IgD-negative memory B cell (primary cell): Measurements from ENCODE around the gene KRTAP5-2. TPM values are rescaled to one million over a fixed set of nuclear protein-coding genes. Genes with fewer than 3 reads are reported as not detected.

ENCODE experiments used
- H3K27ac Mint-ChIP-seq, 3 donors: one replicate each; pipeline ENCODE4 v1.8.0; 2020 to 2022; ENCODE audit warnings: mild to moderate bottlenecking in 3 of 3, mixed read lengths in 3 of 3, moderate library complexity in 1 of 3
- H3K27me3 Mint-ChIP-seq: one replicate; pipeline ENCODE4 v1.8.0; 2021; ENCODE audit warnings: mixed read lengths
- H3K36me3 Mint-ChIP-seq: one replicate; pipeline ENCODE4 v1.8.0; 2020; ENCODE audit warnings: mild to moderate bottlenecking, mixed read lengths
- H3K4me1 Mint-ChIP-seq, 3 donors: one replicate each; pipeline ENCODE4 v1.8.0; 2020 to 2022; ENCODE audit warnings: mixed read lengths in 3 of 3, mild to moderate bottlenecking in 1 of 3
- H3K4me3 Mint-ChIP-seq, 4 donors: one replicate each; pipeline ENCODE4 v1.8.0; 2020 to 2022; ENCODE audit warnings: mild to moderate bottlenecking in 4 of 4, mixed read lengths in 4 of 4, moderate library complexity in 3 of 4
- H3K9me3 Mint-ChIP-seq, 3 donors: one replicate each; pipeline ENCODE4 v1.8.0; 2020 to 2021; ENCODE audit warnings: mixed read lengths in 3 of 3, mild to moderate bottlenecking in 1 of 3
- polyA plus RNA-seq: library from polyadenylated mRNA; unstranded; fragments of 300-500 nt; fragmentation: Illumina TruSeq; gene quantifications from one replicate; pipeline ENCODE4 v1.2.3, GENCODE V29; 2021

Gene KRTAP5-2
- polyA plus RNA-seq, 1 donor from 2014 or later: not detected

DNA sequence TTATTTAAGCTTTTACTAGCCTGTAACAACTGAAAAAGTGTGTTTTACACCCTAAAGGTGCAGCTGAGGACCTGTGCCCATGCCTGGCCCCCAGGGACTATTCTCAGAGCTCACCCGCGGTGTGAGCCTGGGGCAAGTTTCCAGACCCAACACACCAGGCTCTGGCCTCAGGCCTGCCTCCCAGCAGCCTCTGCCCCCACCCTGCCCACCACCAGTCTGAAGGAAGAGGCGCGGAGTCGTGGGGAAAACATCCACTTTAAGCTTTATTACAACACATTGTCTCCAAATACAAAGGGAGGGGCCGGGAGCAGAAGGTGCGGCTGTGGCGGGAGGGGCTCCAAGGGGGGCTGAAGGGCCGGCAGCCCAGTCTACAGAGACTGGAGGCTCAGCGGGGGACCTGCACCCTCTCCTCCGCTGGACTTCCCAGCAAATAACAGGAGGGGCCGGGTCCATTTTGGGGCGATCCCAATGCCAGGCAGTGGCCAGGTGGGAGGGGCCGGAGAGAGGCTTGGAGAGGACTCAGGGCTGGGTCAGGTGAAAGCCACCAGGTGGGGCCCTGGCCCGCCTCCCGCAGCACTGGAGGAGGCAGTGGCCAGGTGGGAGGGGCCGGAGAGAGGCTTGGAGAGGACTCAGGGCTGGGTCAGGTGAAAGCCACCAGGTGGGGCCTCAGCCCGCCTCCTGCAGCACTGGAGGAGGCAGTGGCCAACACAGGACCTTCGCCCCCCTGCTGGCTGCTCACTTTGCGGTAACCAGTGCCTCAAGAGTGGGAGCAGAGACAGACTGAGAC, 44.1 kb downstream of the KRTAP5-2 start:
- Mint-ChIP-seq H3K4me3 (no peak overlapping the region), H3K36me3 (peaks cover 2% of the 10 kb centered on the region), H3K4me1 (peaks cover 0 to 2% (median 0%) of the 10 kb centered on the region in 3 donors), H3K27ac (peak overlapping the region in 2 of 3 donors; percentile 23 to 51), H3K9me3 (no peaks in the 10 kb centered on the region), H3K27me3 (peaks cover 17% of the 10 kb centered on the region)

DNA sequence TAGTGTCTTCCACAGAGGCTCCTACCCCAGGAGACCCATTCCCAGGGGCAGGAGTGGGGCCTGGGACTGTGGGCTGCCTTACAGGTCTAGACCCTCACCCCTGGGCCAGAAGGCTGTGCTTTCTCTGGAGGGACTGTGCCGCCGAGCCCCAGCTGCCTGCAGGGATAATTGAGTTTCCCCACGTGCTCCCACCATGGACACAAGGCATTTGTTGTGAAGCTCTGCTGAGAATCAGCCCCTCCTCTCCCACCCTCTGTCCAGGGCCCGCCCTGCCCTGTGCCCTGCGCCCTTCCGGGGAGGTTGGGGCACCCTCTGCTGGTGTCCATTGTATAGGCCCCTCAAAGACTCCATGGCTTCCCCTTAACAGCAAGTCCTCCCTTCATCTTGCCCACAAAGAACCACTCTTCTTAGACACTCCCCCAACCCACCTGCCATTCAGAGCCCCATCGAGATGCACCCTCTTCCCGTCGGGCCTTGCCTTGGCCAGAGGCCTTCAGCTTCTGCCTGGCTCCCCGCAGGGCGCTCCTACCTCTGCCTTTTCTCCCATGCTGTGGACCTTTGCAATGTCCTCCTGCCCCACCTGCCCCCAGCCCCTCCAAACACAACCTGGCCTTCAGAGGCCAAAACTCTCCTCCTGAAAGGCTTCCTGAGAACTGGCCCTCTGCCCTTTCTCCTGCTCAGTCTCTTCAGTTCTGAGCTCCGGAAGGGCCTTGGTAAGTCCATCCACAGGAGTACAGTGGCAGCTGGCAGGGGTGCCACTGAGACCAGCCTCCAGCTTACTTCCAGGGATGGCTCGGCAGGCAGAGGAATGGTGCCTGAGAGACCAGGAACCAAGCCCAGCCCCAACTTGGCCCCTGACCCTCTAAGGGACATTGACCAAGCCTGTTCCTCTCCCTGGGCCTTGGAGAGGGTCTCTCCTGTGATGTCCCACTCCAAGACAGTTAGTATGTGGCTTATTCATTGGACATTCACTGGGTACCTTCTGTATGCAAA, 48.5 kb downstream of the KRTAP5-2 start:
- H3K9me3 Mint-ChIP-seq: no peaks in the 10 kb centered on the region
- peaks cover 0 to 3% (median 0%) of the 10 kb centered on the region in 3 donors for H3K4me1 Mint-ChIP-seq
- no peaks in the 10 kb centered on the region for H3K36me3 Mint-ChIP-seq
- H3K27me3 Mint-ChIP-seq: peaks cover 25% of the 10 kb centered on the region
- H3K27ac Mint-ChIP-seq: no peak overlapping the region
- peak overlapping the region in 2 of 4 donors; percentile 50 to 89 for H3K4me3 Mint-ChIP-seq

DNA sequence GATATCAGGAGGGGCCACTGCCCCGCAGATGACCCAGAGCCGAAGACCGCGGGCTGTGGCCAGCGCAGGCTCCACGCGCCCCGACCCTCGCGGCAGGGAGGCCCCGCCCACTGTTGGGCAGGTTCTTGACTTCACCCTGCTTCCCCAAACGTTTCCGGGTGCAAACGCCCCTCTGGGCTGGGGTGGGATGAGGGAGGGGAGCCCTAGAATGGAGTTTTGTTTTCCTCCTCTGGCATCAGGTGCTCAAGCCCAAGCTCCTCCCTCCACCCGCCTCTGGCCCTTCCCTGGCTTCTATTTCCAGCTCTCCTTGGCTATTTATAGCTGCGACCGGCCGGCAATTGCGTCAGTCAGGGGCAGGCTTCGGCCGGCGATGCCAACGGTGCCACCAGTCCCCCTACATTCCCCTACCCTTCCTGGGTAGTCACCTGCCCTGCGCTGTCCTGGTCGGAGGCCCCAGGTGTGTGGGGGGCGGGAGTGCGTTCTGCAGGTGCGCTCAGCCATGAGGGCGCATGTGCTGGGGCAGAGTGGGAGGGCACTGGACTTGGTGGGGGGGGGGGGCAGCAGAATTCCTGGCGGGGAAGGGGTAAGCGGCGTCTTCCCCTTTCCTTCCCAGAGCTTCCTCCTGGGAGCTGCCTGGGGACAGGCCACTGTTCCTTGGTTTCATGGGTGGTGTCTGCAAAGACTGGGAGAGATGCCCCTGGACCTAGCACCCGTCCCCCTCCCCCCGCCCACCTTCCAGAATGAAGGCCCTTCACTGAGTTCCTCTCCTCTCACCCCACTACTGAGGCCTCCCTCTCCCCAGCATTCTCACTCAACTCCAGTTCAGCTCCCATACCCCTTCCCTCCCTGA, 49.6 kb downstream of the KRTAP5-2 start:
- peaks cover 24% of the 10 kb centered on the region for H3K27me3 Mint-ChIP-seq
- peaks cover 0 to 3% (median 0%) of the 10 kb centered on the region in 3 donors for H3K4me1 Mint-ChIP-seq
- H3K4me3 Mint-ChIP-seq: peak overlapping the region; percentile 50 to 89 (median 78)
- H3K36me3 Mint-ChIP-seq: no peaks in the 10 kb centered on the region
- peak overlapping the region in 1 of 3 donors; percentile 39 for H3K27ac Mint-ChIP-seq
- H3K9me3 Mint-ChIP-seq: no peaks in the 10 kb centered on the region

DNA sequence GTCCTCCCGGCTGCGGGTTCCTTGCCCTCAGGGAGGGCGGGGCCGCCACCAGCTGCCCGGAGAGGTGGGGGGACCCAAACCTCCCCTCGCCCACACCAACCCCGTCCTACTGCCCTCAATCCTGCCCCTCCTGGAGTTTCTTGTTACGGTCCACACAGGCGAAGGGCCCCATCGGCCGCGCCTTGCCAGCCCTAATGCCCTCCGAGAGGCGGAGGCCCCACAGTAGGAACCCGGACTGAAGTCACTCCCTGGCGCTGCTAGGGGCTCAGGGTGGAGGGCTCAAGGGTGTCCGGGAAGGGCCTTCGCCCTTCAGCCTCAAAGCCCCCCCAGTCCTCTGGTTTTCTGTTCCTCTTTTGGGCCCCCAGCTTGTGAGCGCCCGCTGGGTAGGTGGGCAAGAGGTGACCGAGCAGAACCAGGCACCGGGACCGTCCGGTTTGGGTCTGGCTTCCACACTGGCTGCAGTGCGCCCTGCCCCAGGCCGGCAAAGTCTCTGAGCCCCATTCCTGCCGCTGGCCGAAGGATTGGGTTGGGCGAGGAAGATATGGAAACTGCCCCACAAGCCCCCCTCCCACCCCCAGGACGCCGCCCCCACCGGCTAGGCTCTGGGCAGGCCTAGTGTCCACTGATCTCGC, 50.5 kb downstream of the KRTAP5-2 start:
- peaks cover 21% of the 10 kb centered on the region for H3K27me3 Mint-ChIP-seq
- no peak overlapping the region for H3K27ac Mint-ChIP-seq
- H3K4me3 Mint-ChIP-seq: peak overlapping the region; percentile 35 to 83 (median 71)
- no peaks in the 10 kb centered on the region for H3K9me3 Mint-ChIP-seq
- H3K4me1 Mint-ChIP-seq: peaks cover 0 to 3% (median 0%) of the 10 kb centered on the region in 3 donors
- no peaks in the 10 kb centered on the region for H3K36me3 Mint-ChIP-seq

Other genes with a start within 250 kb of the KRTAP5-2 start
- gene BRSK2, start 208.4 kb downstream of the KRTAP5-2 start, polyA plus RNA-seq: not detected
- 42.0 TPM for gene MOB2, start 111.5 kb downstream of the KRTAP5-2 start, polyA plus RNA-seq
- gene DUSP8, start 26.0 kb downstream of the KRTAP5-2 start, polyA plus RNA-seq: 1.2 TPM
- not detected for gene KRTAP5-1, start 13.0 kb downstream of the KRTAP5-2 start, polyA plus RNA-seq
- not detected for gene KRTAP5-3, start 10.2 kb upstream of the KRTAP5-2 start, polyA plus RNA-seq
- not detected for gene KRTAP5-4, start 23.8 kb upstream of the KRTAP5-2 start, polyA plus RNA-seq
- gene KRTAP5-5, start 31.5 kb upstream of the KRTAP5-2 start, polyA plus RNA-seq: not detected
- not detected for gene KRTAP5-6, start 98.9 kb upstream of the KRTAP5-2 start, polyA plus RNA-seq
- 0.06 TPM for gene IFITM10, start 152.3 kb upstream of the KRTAP5-2 start, polyA plus RNA-seq
- 78.7 TPM for gene CTSD, start 165.6 kb upstream of the KRTAP5-2 start, polyA plus RNA-seq
- not detected for gene SYT8, start 236.7 kb upstream of the KRTAP5-2 start, polyA plus RNA-seq
- 8.0 TPM for gene TNNI2, start 240.7 kb upstream of the KRTAP5-2 start, polyA plus RNA-seq